ENCODE measurements around the gene SHISA8. TPM values are rescaled to one million over a fixed set of nuclear protein-coding genes. Genes with fewer than 3 reads are reported as not detected.
"Not testable (repeated sequence)": the region's sequence is repeated elsewhere in the genome, so short reads cannot be mapped to it uniquely, and the experiment has no call there.

Gene SHISA8
- 1 to 10 TPM; 3.9 to 5.6 (median 5.0) TPM for total RNA-seq

DNA sequence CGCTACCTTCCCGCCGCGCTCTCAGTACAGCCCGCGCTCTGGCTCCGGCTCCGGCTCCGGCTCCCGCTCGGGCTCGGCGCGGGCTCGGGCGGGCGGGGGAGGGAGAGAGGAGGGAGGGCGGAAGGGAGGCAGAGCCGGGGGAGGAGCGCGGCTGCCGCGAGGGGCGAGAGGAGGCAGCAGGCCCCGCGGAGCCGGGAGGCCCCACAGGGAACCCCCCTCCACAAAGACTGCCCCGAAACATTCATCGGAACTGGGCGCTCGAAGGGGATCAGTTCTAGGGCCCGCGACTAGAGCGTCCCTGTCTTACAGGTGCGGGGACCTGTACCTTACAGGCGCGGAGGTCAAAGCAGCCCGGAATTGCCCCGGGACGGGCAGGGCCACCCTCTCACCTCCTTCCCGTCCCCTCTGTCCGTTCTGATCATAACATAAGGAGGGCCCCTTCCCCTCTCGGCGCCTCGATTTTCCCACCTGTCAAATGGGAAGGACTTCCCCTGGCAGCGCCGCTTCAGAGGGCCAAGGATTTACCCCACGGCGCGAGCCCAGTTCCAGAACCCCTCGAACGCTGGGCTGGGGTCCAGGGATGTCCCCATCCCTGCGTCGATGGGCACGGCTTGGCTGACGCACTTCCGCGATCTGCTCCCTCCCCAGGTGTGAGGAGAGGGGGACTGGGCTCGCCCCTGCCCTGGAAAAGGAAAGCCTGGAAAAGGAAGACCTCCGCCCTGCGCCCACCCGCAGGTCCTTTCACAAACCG is at the start of gene SHISA8:
SHISA8 (minus strand) TSS at position 40 of the 751 bp plus-strand sequence. CDS start 407 bp downstream, outside the sequence.
- Mint-ChIP-seq H3K36me3 (ENCODE audit: insufficient read depth) (no peaks in the 10 kb centered on the region), H3K4me3 (peak within 1 kb of the TSS; percentile 61), H3K4me1 (ENCODE audit: low read depth) (peaks cover 30% of the 10 kb centered on the region), H3K9me3 (no peaks in the 10 kb centered on the region), H3K27me3 (ENCODE audit: low read depth) (peaks cover 40% of the 10 kb centered on the region)
- DNase-seq (peak; percentile 61), ATAC-seq (peak; percentile 53 to 60)

DNA sequence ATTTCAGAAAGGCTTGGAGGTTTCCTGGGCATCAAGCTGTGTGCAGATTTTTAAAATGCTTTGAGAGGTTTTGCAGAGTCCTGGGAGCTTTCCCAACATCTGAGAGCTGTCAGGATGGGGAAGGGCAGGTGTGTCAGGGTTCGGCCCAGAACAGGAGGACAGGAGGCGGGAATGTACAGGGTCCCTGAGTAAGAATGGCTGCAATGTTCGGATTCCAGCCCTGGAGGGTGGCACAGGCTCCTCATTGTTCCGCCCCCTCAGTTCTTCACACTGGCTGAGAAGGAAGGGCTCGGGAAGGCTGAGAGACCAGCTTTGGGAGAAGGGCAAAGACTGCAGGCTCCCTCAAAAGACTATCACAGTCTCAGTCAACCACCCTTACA is 49.2 kb upstream of the SHISA8 start:
- Mint-ChIP-seq H3K9me3 (no peaks in the 10 kb centered on the region), H3K27me3 (ENCODE audit: low read depth) (no peaks in the 10 kb centered on the region), H3K36me3 (ENCODE audit: insufficient read depth) (no peaks in the 10 kb centered on the region), H3K4me3 (no peak overlapping the region), H3K4me1 (ENCODE audit: low read depth) (no peaks in the 10 kb centered on the region)
- no peak for ATAC-seq
- no peak for DNase-seq

DNA sequence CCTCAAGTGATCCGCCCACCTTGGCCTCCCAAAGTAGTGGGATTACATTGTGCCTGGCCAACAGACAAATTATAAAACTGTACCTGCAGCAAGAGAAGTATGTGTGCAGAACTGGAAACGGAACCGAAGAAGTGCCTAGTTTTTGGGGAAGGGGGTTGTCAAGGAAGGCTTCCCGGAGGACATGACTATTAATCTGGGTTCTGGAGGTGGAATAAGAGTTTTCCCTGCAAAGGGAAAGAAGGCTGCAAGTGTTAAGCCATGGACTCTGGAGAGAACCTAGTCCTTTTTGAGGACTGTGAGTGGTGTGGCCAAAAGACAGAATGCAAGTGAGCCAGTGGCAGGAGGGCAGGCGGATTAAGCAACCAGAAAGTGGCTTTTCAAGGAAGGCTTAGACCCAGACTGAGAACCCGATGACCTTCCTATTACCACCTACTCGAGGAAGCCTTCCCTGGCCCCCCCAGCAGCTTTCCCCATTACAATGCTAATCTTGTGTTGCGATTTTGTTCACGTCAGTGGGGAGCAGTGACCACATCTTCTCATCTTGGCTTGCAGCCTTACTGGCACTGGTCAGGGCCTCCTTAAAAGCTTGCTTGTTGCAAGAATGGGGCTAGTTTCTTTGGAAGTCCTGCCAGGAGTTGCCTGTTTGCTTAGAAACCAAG is 48.7 kb upstream of the SHISA8 start:
- Mint-ChIP-seq H3K4me1 (ENCODE audit: low read depth) (no peaks in the 10 kb centered on the region), H3K36me3 (ENCODE audit: insufficient read depth) (no peaks in the 10 kb centered on the region), H3K27me3 (ENCODE audit: low read depth) (no peaks in the 10 kb centered on the region), H3K4me3 (no peak overlapping the region), H3K9me3 (no peaks in the 10 kb centered on the region)
- ATAC-seq (no peak), DNase-seq (no peak)

DNA sequence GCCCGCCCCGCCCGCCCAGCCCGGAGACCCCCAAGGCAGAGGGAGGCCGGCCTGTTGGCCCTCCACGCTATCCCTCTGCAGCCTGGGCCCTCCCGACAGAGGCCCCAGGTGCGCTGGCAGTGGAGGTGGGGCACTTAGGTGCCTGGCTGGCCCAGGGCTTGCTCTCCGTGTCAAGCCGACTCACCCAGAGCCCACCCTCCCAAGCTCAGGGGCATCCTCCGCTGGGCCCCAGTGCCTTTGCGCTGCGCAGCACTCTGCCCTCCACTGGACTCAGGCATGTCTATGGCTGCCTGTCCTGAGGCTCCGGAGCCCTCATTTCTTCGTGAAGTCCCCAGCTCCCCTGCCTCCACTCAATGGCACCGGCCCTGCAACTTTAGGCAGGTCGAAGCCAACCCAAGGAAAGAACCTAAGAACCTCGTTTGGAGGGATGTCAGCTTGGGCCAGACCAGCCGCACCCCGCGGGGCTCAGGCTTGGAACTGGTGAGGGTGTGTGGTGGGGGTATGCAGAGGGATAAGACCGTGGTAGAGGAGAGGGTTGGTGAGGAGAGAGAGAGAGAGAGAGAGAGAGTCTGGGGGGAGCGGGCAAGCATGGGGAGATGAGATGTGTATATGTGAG is 43.2 kb upstream of the SHISA8 start:
- no peaks in the 10 kb centered on the region for H3K27me3 Mint-ChIP-seq (ENCODE audit: low read depth)
- H3K9me3 Mint-ChIP-seq: no peaks in the 10 kb centered on the region
- peak overlapping the region; percentile 3 for H3K4me3 Mint-ChIP-seq
- ATAC-seq: peak; percentile 44 to 46
- H3K4me1 Mint-ChIP-seq (ENCODE audit: low read depth): peaks cover 4% of the 10 kb centered on the region
- no peak for DNase-seq
- no peaks in the 10 kb centered on the region for H3K36me3 Mint-ChIP-seq (ENCODE audit: insufficient read depth)

GRCh38 chr22:41952713-41953112 is 37.8 kb upstream of the SHISA8 start:
- no peaks in the 10 kb centered on the region for H3K36me3 Mint-ChIP-seq (ENCODE audit: insufficient read depth)
- H3K4me1 Mint-ChIP-seq (ENCODE audit: low read depth): peaks cover 8% of the 10 kb centered on the region
- DNase-seq (no peak), ATAC-seq (no peak)
- no peak overlapping the region for H3K4me3 Mint-ChIP-seq
- H3K27me3 Mint-ChIP-seq (ENCODE audit: low read depth): no peaks in the 10 kb centered on the region
- no peaks in the 10 kb centered on the region for H3K9me3 Mint-ChIP-seq

- Mint-ChIP-seq H3K4me1 (ENCODE audit: low read depth) (peaks cover 8% of the 10 kb centered on the region), H3K9me3 (no peaks in the 10 kb centered on the region), H3K36me3 (ENCODE audit: insufficient read depth) (no peaks in the 10 kb centered on the region), H3K4me3 (no peak within 1 kb of the TSS), H3K27me3 (ENCODE audit: low read depth) (no peaks in the 10 kb centered on the region)
- no peak for DNase-seq
- no peak for ATAC-seq
Measured at GRCh38 chr22:41951898-41952474, 37.1 kb upstream of the SHISA8 start, which contains the start of gene SMIM45. SMIM45 (plus strand) TSS chr22:41952150.

- DNase-seq: no peak
- no peaks in the 10 kb centered on the region for H3K9me3 Mint-ChIP-seq
- no peak overlapping the region for H3K4me3 Mint-ChIP-seq
- peaks cover 21% of the 10 kb centered on the region for H3K4me1 Mint-ChIP-seq (ENCODE audit: low read depth)
- H3K36me3 Mint-ChIP-seq (ENCODE audit: insufficient read depth): no peaks in the 10 kb centered on the region
- H3K27me3 Mint-ChIP-seq (ENCODE audit: low read depth): no peaks in the 10 kb centered on the region
- no peak for ATAC-seq
Measured at GRCh38 chr22:41949297-41949965, 34.6 kb upstream of the SHISA8 start.

- peaks cover 23% of the 10 kb centered on the region for H3K4me1 Mint-ChIP-seq (ENCODE audit: low read depth)
- H3K36me3 Mint-ChIP-seq (ENCODE audit: insufficient read depth); DNase-seq; H3K4me3 Mint-ChIP-seq; ATAC-seq; H3K27me3 Mint-ChIP-seq (ENCODE audit: low read depth); H3K9me3 Mint-ChIP-seq: not testable (repeated sequence)
Measured at GRCh38 chr22:41948928-41949296, 34.0 kb upstream of the SHISA8 start.

DNA sequence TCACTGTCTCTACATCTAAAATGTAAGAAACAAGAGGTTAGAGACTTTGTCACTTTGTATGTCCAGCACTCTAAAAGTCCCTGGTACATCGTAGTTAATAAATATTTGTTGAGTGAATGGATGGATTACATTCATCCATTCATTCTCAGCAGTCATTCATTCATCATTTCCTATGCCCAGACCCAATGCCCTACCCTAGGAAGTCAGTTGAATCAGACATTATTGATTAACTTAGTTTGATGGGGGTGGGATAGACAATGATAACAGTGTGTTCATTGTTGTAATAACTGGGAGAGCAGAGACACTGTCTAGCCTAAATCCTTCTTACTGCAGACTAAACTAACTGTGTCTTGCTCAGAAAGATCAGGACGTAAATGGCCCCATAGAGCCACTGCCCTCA is 33.3 kb upstream of the SHISA8 start:
- no peaks in the 10 kb centered on the region for H3K9me3 Mint-ChIP-seq
- H3K36me3 Mint-ChIP-seq (ENCODE audit: insufficient read depth): peaks cover 2% of the 10 kb centered on the region
- H3K27me3 Mint-ChIP-seq (ENCODE audit: low read depth): no peaks in the 10 kb centered on the region
- H3K4me3 Mint-ChIP-seq: no peak overlapping the region
- DNase-seq (no peak), ATAC-seq (no peak)
- H3K4me1 Mint-ChIP-seq (ENCODE audit: low read depth): peaks cover 29% of the 10 kb centered on the region

DNA sequence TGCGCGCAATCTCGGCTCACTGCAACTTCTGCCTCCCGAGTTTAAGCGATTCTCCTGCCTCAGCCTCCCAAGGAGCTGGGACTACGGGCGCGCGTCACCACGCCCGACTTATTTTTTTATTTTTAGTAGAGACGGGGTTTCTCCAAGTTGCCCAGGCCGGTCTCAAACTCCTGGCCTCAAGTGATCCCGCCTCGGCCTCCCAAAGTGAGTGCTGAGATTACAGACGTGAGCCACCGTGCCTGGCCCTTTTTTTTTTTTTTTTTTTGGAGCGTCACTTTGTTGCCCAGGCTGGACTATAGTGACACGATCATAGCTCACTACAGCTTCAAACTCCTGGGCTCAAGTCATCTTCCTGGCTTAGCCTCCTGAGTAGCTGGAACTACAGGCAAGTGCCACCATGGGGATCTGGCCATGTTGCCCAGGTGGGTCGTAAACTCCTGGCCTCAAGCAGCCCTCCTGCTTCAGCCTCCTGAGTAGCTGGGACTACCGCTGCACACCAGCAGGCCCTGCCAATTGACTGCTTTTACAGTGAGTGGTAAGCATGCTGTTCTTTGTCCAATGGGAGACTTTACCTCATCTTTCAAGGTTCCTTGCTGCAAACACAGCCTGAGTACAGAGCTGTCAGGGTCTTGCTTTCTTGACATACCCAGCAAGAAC is 32.7 kb upstream of the SHISA8 start:
- Mint-ChIP-seq H3K4me3 (peak overlapping the region; percentile 86), H3K36me3 (ENCODE audit: insufficient read depth) (peaks cover 2% of the 10 kb centered on the region), H3K27me3 (ENCODE audit: low read depth) (no peaks in the 10 kb centered on the region), H3K9me3 (no peaks in the 10 kb centered on the region), H3K4me1 (ENCODE audit: low read depth) (peaks cover 31% of the 10 kb centered on the region)
- ATAC-seq (no peak), DNase-seq (no peak)

GRCh38 chr22:41946629-41947423 is 32.0 kb upstream of the SHISA8 start, which contains the start of gene CENPM:
CENPM (minus strand) TSS chr22:41947152; CDS start chr22:41947076, 76 bp downstream.
- ATAC-seq (peak; percentile 94 to 96), DNase-seq (peak; percentile 81)
- peaks cover 2% of the 10 kb centered on the region for H3K36me3 Mint-ChIP-seq (ENCODE audit: insufficient read depth)
- no peaks in the 10 kb centered on the region for H3K27me3 Mint-ChIP-seq (ENCODE audit: low read depth)
- H3K4me1 Mint-ChIP-seq (ENCODE audit: low read depth): peaks cover 32% of the 10 kb centered on the region
- no peaks in the 10 kb centered on the region for H3K9me3 Mint-ChIP-seq
- H3K4me3 Mint-ChIP-seq: peak within 1 kb of the TSS; percentile 86

- DNase-seq: no peak
- H3K36me3 Mint-ChIP-seq (ENCODE audit: insufficient read depth): peaks cover 2% of the 10 kb centered on the region
- peaks cover 61% of the 10 kb centered on the region for H3K4me1 Mint-ChIP-seq (ENCODE audit: low read depth)
- no peak for ATAC-seq
- H3K27me3 Mint-ChIP-seq (ENCODE audit: low read depth): no peaks in the 10 kb centered on the region
- no peaks in the 10 kb centered on the region for H3K9me3 Mint-ChIP-seq
- peak overlapping the region; percentile 75 for H3K4me3 Mint-ChIP-seq
Measured at GRCh38 chr22:41943661-41944209, 28.9 kb upstream of the SHISA8 start.
